Tibial nerve (tissue), 4 donors: ENCODE results near the gene RHOJ. TPM values are rescaled to one million over a fixed set of nuclear protein-coding genes. Genes with fewer than 3 reads are reported as not detected.

Experiments
- DNase-seq, 2 donors: peaks; one replicate each; pipeline ENCODE4 v3.0.0-alpha.2; 2019; ENCODE audit warnings: low spot score in 2 of 2
- H3K27ac ChIP-seq, 4 donors: fragments of 200-600 bp; sonication (generic) in 3 of 4; one replicate each; pipeline ENCODE4 v1.5.1; 2017 to 2019; ENCODE audit warnings: mild to moderate bottlenecking in 1 of 4
- H3K27me3 ChIP-seq, 2 donors: fragments of 200-600 bp; sonication (generic) in 1 of 2; one replicate each; pipeline versions ENCODE4 v1.5.1 to v1.6.0; 2017 to 2019
- H3K36me3 ChIP-seq, 3 donors: fragments of 200-600 bp; sonication (generic); one replicate each; pipeline ENCODE4 v1.5.1; 2018 to 2019
- H3K4me1 ChIP-seq, 4 donors: fragments of 200-600 bp; sonication (generic) in 3 of 4; one replicate each; pipeline ENCODE4 v1.5.1; 2017 to 2019
- H3K4me3 ChIP-seq, 4 donors: fragments of 200-600 bp; sonication (generic) in 3 of 4; one replicate each; pipeline ENCODE4 v1.5.1; 2017 to 2019; ENCODE audit warnings: mild to moderate bottlenecking in 1 of 4, moderate library complexity in 1 of 4
- H3K9me3 ChIP-seq, 4 donors: fragments of 200-600 bp; sonication (generic) in 3 of 4; one replicate each; pipeline ENCODE4 v1.5.1; 2017 to 2019
- EP300 ChIP-seq, 2 donors: sonication (generic); formaldehyde crosslinking; IDR thresholded peaks; one replicate each; pipeline ENCODE4 v1.6.1; 2017; ENCODE audit warnings: antibody characterized with exemption in 2 of 2, mild to moderate bottlenecking in 1 of 2
- POLR2A ChIP-seq, 2 donors: fragments of 450-650 bp; IDR thresholded peaks; one replicate each; pipeline ENCODE4 v1.6.1; 2017; ENCODE audit warnings: antibody characterized with exemption in 2 of 2, mild to moderate bottlenecking in 2 of 2, moderate library complexity in 2 of 2
- WGBS, 2 donors: methylation state at CpG; one replicate each; pipeline ENCODE4 v1.1.5; 2018; 5-methylcytosine and 5-hydroxymethylcytosine counted together
- total RNA-seq, 4 donors: library from RNA; depleted of rRNA; stranded (reverse); fragments of >200 nt; gene quantifications; one replicate each; pipeline ENCODE4 v1.1.0, GENCODE V29; 2016
- TF ChIP-seq, protein P1 (sequence below), 5 experiments: fragments of 200-600 bp in 3 of 5; fragments of 450-650 bp in 2 of 5; sonication (generic) in 3 of 5; IDR thresholded peaks; one replicate each; pipeline ENCODE4 v1.5.1; 2016 to 2019; ENCODE audit warnings: antibody characterized with exemption in 5 of 5, mild to moderate bottlenecking in 3 of 5, moderate library complexity in 2 of 5

RHOJ gene
- total RNA-seq, 4 donors from 2014 or later, result 10.0 to 20.7 (median 11.6) TPM

DNA sequence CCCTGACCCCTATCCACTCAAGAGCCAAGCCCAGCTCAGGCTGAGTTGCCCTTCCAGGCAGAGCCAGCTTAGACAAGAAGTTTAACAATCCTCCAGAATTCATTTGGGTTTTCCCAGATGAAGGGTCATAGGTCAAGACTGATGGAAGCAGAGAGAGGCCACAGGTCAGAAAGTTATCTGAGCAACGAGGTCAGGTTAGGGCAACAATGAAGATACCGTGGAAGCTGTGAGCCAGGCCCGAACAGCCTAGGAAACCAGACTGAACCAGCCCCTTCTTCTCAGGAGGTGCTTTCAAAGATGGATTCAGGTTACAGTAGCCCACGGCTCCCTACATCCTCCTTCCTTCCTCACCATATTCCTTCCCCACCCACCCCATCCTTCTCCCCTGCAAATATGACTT, 53.1 kb downstream of the RHOJ start:
- DNase-seq, result no peak
- Histone ChIP-seq H3K27ac (no peak overlapping the region), H3K36me3 (peaks cover 0 to 6% (median 0%) of the 10 kb centered on the region in 3 donors), H3K27me3 (no peaks in the 10 kb centered on the region), H3K4me1 (peaks cover 0 to 3% (median 0%) of the 10 kb centered on the region in 4 donors), H3K4me3 (no peak overlapping the region), H3K9me3 (no peaks in the 10 kb centered on the region)
- TF ChIP-seq POLR2A (IDR thresholded peaks at IDR 0.05) (no peak), EP300 (IDR thresholded peaks at IDR 0.05) (no peak)
- TF ChIP-seq, protein P1, sequence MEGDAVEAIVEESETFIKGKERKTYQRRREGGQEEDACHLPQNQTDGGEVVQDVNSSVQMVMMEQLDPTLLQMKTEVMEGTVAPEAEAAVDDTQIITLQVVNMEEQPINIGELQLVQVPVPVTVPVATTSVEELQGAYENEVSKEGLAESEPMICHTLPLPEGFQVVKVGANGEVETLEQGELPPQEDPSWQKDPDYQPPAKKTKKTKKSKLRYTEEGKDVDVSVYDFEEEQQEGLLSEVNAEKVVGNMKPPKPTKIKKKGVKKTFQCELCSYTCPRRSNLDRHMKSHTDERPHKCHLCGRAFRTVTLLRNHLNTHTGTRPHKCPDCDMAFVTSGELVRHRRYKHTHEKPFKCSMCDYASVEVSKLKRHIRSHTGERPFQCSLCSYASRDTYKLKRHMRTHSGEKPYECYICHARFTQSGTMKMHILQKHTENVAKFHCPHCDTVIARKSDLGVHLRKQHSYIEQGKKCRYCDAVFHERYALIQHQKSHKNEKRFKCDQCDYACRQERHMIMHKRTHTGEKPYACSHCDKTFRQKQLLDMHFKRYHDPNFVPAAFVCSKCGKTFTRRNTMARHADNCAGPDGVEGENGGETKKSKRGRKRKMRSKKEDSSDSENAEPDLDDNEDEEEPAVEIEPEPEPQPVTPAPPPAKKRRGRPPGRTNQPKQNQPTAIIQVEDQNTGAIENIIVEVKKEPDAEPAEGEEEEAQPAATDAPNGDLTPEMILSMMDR (IDR thresholded peaks at IDR 0.05), result no peak
- 36 to 37% methylated on average over 4 of the region's 4 CpGs for WGBS, 2 donors

DNA sequence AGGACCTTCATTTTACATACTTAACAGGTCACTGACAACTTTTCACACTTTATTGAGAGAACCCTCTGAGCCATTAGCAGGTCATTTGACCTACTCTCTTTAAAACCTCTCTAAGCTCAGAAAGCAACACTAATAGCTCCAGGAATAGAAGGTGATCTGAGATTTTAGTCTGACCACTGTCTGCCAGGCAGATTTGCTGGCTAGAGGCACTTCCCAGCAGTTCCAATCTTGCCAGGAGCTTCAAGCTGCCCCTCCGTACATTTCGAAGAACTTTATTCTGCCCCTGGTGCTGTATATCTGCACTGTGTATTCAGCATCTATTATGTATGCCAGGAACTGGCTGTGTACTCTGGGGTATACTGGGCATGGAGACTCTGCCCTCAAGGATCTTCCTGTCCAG, 58.2 kb downstream of the RHOJ start:
- no peaks in the 10 kb centered on the region for H3K9me3 ChIP-seq
- no peak for DNase-seq
- 93 to 94% methylated on average over 2 of the region's 2 CpGs for WGBS, 2 donors
- peaks cover 0 to 14% (median under 1%) of the 10 kb centered on the region in 4 donors for H3K4me1 ChIP-seq
- H3K27me3 ChIP-seq, result no peaks in the 10 kb centered on the region
- peaks cover 0 to 6% (median 0%) of the 10 kb centered on the region in 3 donors for H3K36me3 ChIP-seq
- no peak for TF ChIP-seq POLR2A (IDR thresholded peaks at IDR 0.05)
- no peak for TF ChIP-seq EP300 (IDR thresholded peaks at IDR 0.05)
- TF ChIP-seq, protein P1 (IDR thresholded peaks at IDR 0.05), result no peak
- no peak overlapping the region for H3K27ac ChIP-seq
- H3K4me3 ChIP-seq, result no peak overlapping the region

DNA sequence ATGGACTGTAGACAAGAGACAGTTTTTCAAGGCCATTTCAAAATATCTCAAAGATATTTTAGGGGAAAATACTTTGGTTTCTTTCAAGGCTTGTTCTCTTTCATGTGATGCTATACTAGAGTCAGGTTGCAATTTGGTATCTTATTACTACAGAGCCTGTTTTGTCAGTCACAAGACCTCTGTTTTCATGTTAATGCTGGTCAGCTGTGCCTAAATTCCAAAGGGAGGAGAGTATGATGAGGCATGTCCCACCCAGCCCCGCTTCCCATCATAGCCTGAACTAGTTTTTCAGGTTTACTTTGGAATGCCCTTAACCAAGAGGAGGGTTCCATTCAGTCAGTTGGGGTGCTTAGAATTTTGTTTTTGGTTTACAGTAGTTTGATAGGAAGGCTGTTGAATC, 61.9 kb downstream of the RHOJ start:
- 47 to 74% methylated on average over 1 of the region's 1 CpG for WGBS, 2 donors

DNA sequence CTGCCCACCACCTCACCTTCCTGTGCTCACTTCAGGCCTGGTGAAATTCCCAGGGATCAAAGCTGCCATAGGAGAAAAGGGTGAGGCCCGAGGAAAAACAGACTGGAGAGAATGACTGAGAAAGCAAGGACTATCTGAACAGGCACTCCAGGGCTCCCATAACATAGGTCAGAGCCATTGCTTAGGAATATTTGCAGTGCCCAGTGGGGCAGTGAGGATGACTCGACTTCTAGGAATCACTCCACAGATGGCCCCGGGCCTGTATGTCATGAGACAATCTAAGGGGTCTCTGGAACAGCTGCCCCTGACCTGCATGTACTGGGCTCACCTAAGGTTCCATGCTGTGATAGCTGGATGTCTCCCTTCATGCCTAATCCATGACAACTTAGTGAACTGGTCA, 62.9 kb downstream of the RHOJ start:
- Histone ChIP-seq H3K4me1 (peaks cover 0 to 18% (median 3%) of the 10 kb centered on the region in 4 donors), H3K9me3 (no peaks in the 10 kb centered on the region), H3K27ac (no peak overlapping the region), H3K27me3 (no peaks in the 10 kb centered on the region), H3K4me3 (no peak overlapping the region), H3K36me3 (peaks cover 0 to 14% (median under 1%) of the 10 kb centered on the region in 3 donors)
- TF ChIP-seq POLR2A (IDR thresholded peaks at IDR 0.05), result no peak
- TF ChIP-seq, protein P1 (IDR thresholded peaks at IDR 0.05), result no peak
- no peak for TF ChIP-seq EP300 (IDR thresholded peaks at IDR 0.05)
- DNase-seq, result no peak
- WGBS, 2 donors, result 71 to 73% methylated on average over 3 of the region's 3 CpGs

More for the DNA sequence above, 61.9 kb downstream of the RHOJ start:
- TF ChIP-seq POLR2A (IDR thresholded peaks at IDR 0.05) (no peak), EP300 (IDR thresholded peaks at IDR 0.05) (no peak)
- TF ChIP-seq, protein P1 (IDR thresholded peaks at IDR 0.05), result no peak
- no peak overlapping the region for H3K4me3 ChIP-seq
- peaks cover 0 to 18% (median 3%) of the 10 kb centered on the region in 4 donors for H3K4me1 ChIP-seq
- no peaks in the 10 kb centered on the region for H3K27me3 ChIP-seq
- DNase-seq, result no peak
- H3K27ac ChIP-seq, result no peak overlapping the region
- H3K9me3 ChIP-seq, result no peaks in the 10 kb centered on the region
- H3K36me3 ChIP-seq, result peaks cover 0 to 5% (median 0%) of the 10 kb centered on the region in 3 donors

DNA sequence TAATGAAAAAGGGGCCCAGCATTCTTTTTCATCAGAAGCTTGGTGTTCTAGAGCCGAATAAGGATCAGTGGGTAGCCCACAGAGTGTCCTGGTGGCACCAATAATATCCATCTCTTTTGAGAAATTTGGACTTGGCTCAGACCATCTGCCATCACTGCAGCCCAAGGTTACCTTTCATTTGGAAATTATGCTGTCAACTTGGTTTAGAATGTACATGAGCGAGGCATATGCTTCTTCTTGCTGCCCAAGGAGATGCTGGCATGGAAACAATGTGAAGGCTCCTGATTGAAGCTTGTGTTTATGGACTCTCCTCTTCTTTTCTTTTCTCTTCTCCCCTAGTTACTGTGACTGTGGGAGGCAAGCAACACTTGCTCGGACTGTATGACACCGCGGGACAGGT, 64.5 kb downstream of the RHOJ start:
- no peaks in the 10 kb centered on the region for H3K27me3 ChIP-seq
- WGBS, 2 donors, result 87 to 94% methylated on average over 5 of the region's 5 CpGs
- DNase-seq, result no peak
- no peak overlapping the region for H3K4me3 ChIP-seq
- H3K27ac ChIP-seq, result no peak overlapping the region
- H3K36me3 ChIP-seq, result peaks cover 0 to 14% (median 4%) of the 10 kb centered on the region in 3 donors
- H3K9me3 ChIP-seq, result no peaks in the 10 kb centered on the region
- peaks cover 0 to 27% (median 5%) of the 10 kb centered on the region in 4 donors for H3K4me1 ChIP-seq
- TF ChIP-seq EP300 (IDR thresholded peaks at IDR 0.05) (no peak), POLR2A (IDR thresholded peaks at IDR 0.05) (no peak)
- TF ChIP-seq, protein P1 (IDR thresholded peaks at IDR 0.05), result no peak
